Hematopoietic multipotent progenitor cell (in vitro differentiated cells): ENCODE data around the gene ANKRD13B. TPM values are rescaled to one million over a fixed set of nuclear protein-coding genes. Genes with fewer than 3 reads are reported as not detected.

Source experiments
- small RNA-seq: library from RNA; depleted of rRNA; stranded (forward); fragments of <200 nt; gene quantifications from one replicate; pipeline ENCODE3, GENCODE V24; 2012
- total RNA-seq: library from RNA; depleted of rRNA; stranded (reverse); fragments of >200 nt; gene quantifications from one replicate; pipeline ENCODE4 v1.2.3, GENCODE V29; 2012

Gene ANKRD13B
- total RNA-seq, 1 donor: 22.9 TPM

Small RNA genes lying within 50 kb of the gene (small RNA-seq; reads per million reads assigned to genes)
- gene RNU6-920P: not detected

Other genes with a start within 250 kb of the ANKRD13B start
- gene TAOK1, start 202.8 kb upstream of the ANKRD13B start, total RNA-seq: 16.4 TPM
- gene ABHD15, start 26.1 kb upstream of the ANKRD13B start, total RNA-seq: 13.5 TPM
- 63.3 TPM for gene TP53I13, start 24.4 kb upstream of the ANKRD13B start, total RNA-seq
- 64.1 TPM for gene GIT1, start 3.5 kb upstream of the ANKRD13B start, total RNA-seq
- gene CORO6, start 29.8 kb downstream of the ANKRD13B start, total RNA-seq: 4.6 TPM